H9 (cell line): ENCODE data around the gene CD28. TPM values are rescaled to one million over a fixed set of nuclear protein-coding genes. Genes with fewer than 3 reads are reported as not detected.

Experiments
- DNase-seq: peaks from one replicate; pipeline ENCODE4 v3.0.0-alpha.2; 2017
- H2AFZ ChIP-seq: one replicate; pipeline ENCODE4 v1.6.1; 2013; ENCODE audit warnings: mild to moderate bottlenecking, low read length, control low read depth, moderate library complexity
- H2AK5ac ChIP-seq: 2 replicates; pipeline ENCODE4 v1.6.1; 2013; ENCODE audit warnings: low read length, control low read depth, mixed read lengths; ENCODE audit not compliant: insufficient read length
- H2BK120ac ChIP-seq: one replicate; pipeline ENCODE4 v1.6.1; 2013; ENCODE audit warnings: low read depth, mild to moderate bottlenecking, low read length, control low read depth, inconsistent platforms; ENCODE audit not compliant: poor library complexity, severe bottlenecking
- H2BK12ac ChIP-seq: 2 replicates; pipeline ENCODE4 v1.6.1; 2013; ENCODE audit warnings: low read length, control low read depth, mixed read lengths, low read depth; ENCODE audit not compliant: insufficient read length
- H2BK15ac ChIP-seq: 2 replicates; pipeline ENCODE4 v1.6.1; 2013; ENCODE audit warnings: low read depth, low read length, control low read depth
- H2BK20ac ChIP-seq: one replicate; pipeline ENCODE4 v1.6.1; 2013; ENCODE audit warnings: low read depth, mild to moderate bottlenecking, low read length, control low read depth, inconsistent platforms; ENCODE audit not compliant: poor library complexity, severe bottlenecking
- H2BK5ac ChIP-seq: 2 replicates; pipeline ENCODE4 v1.6.1; 2013; ENCODE audit warnings: low read length, control low read depth, mixed read lengths; ENCODE audit not compliant: insufficient read length
- H3K14ac ChIP-seq: 2 replicates; pipeline ENCODE4 v1.6.1; 2013; ENCODE audit warnings: low read length, control low read depth; ENCODE audit not compliant: insufficient read depth
- H3K18ac ChIP-seq: 2 replicates; pipeline ENCODE4 v1.6.1; 2013; ENCODE audit warnings: low read depth, mild to moderate bottlenecking, mixed read lengths, low read length, control low read depth; ENCODE audit not compliant: insufficient read length
- H3K23ac ChIP-seq: 2 replicates; pipeline ENCODE4 v1.6.1; 2013; ENCODE audit warnings: low read length, control low read depth, mixed read lengths, low read depth; ENCODE audit not compliant: insufficient read length
- H3K23me2 ChIP-seq: 2 replicates; pipeline ENCODE4 v1.6.1; 2013; ENCODE audit warnings: low read depth, mild to moderate bottlenecking, mixed read lengths, low read length, control low read depth; ENCODE audit not compliant: insufficient read length, poor library complexity, severe bottlenecking
- H3K27ac ChIP-seq: 2 replicates; pipeline ENCODE4 v1.5.1; 2013; ENCODE audit warnings: low read length, control low read depth, mixed read lengths, low read depth; ENCODE audit not compliant: insufficient read length
- H3K27me3 ChIP-seq: 2 replicates; pipeline ENCODE4 v1.6.1; 2013; ENCODE audit warnings: low read length, control low read depth, inconsistent platforms; ENCODE audit not compliant: insufficient read depth
- H3K4ac ChIP-seq: 2 replicates; pipeline ENCODE4 v1.6.1; 2013; ENCODE audit warnings: low read depth, mild to moderate bottlenecking, control low read depth, inconsistent platforms, low read length, moderate library complexity
- H3K4me1 ChIP-seq: 2 replicates; pipeline ENCODE4 v1.6.1; 2013; ENCODE audit warnings: low read length, control low read depth, inconsistent platforms; ENCODE audit not compliant: insufficient read depth
- H3K4me2 ChIP-seq: 2 replicates; pipeline ENCODE4 v1.6.1; 2013; ENCODE audit warnings: low read length, control low read depth, mixed read lengths; ENCODE audit not compliant: insufficient read length, insufficient read depth
- H3K56ac ChIP-seq: 2 replicates; pipeline ENCODE4 v1.6.1; 2013; ENCODE audit warnings: low read depth, mild to moderate bottlenecking, mixed read lengths, low read length, control low read depth; ENCODE audit not compliant: insufficient read length
- H3K79me1 ChIP-seq: 2 replicates; pipeline ENCODE4 v1.6.1; 2013; ENCODE audit warnings: low read depth, mild to moderate bottlenecking, moderate library complexity, low read length, control low read depth, inconsistent platforms; ENCODE audit not compliant: insufficient read depth, poor library complexity, severe bottlenecking
- H3K79me2 ChIP-seq: 2 replicates; pipeline ENCODE4 v1.6.1; 2013; ENCODE audit warnings: low read length, control low read depth, inconsistent platforms; ENCODE audit not compliant: insufficient read depth
- H3K9ac ChIP-seq: 2 replicates; pipeline ENCODE4 v1.6.1; 2013; ENCODE audit warnings: low read length, control low read depth, mixed read lengths; ENCODE audit not compliant: insufficient read length; ENCODE audit errors: extremely low read depth
- H3K9me3 ChIP-seq: one replicate; pipeline ENCODE4 v1.6.1; 2013; ENCODE audit warnings: low read depth, low read length, inconsistent platforms; ENCODE audit not compliant: control insufficient read depth
- H3T11ph ChIP-seq: one replicate; pipeline ENCODE4 v1.6.1; 2013; ENCODE audit warnings: mild to moderate bottlenecking, low read length, control low read depth, inconsistent platforms
- H4K20me1 ChIP-seq: one replicate; pipeline ENCODE4 v1.6.1; 2013; ENCODE audit not compliant: control insufficient read depth, insufficient read length, insufficient read depth
- H4K5ac ChIP-seq: 2 replicates; pipeline ENCODE4 v1.6.1; 2013; ENCODE audit warnings: low read depth, mild to moderate bottlenecking, mixed read lengths, low read length, control low read depth; ENCODE audit not compliant: insufficient read length
- H4K8ac ChIP-seq: replicated peaks from 2 replicates; pipeline ENCODE4 v1.6.1; 2013; ENCODE audit warnings: low read length, control low read depth, mixed read lengths, low read depth; ENCODE audit not compliant: insufficient read length
- H4K91ac ChIP-seq: 2 replicates; pipeline ENCODE4 v1.6.1; 2013; ENCODE audit warnings: low read depth, mild to moderate bottlenecking, moderate library complexity, mixed read lengths, low read length, control low read depth; ENCODE audit not compliant: insufficient read length
- H3K27ac Mint-ChIP-seq, 3 experiments: 2 replicates in 2 of 3; 3 replicates in 1 of 3; pipeline ENCODE4 v1.8.0; 2020 to 2021; ENCODE audit warnings: mixed read lengths in 3 of 3, mild to moderate bottlenecking in 1 of 3, moderate library complexity in 1 of 3
- H3K27me3 Mint-ChIP-seq: 2 replicates; pipeline ENCODE4 v1.8.0; 2021; ENCODE audit warnings: low read depth, mild to moderate bottlenecking, moderate library complexity, mixed read lengths
- H3K36me3 Mint-ChIP-seq, 3 experiments: 2 replicates in 2 of 3; 3 replicates in 1 of 3; pipeline ENCODE4 v1.8.0; 2020 to 2021; ENCODE audit warnings: low read depth in 3 of 3, mixed read lengths in 3 of 3; ENCODE audit not compliant: insufficient read depth in 1 of 3
- H3K4me1 Mint-ChIP-seq, 2 experiments: 2 replicates each; pipeline ENCODE4 v1.8.0; 2020; ENCODE audit warnings: mixed read lengths in 2 of 2
- H3K4me3 Mint-ChIP-seq, 2 experiments: 2 replicates in 1 of 2; 3 replicates in 1 of 2; pipeline ENCODE4 v1.8.0; 2020 to 2021; ENCODE audit warnings: mild to moderate bottlenecking in 2 of 2, mixed read lengths in 2 of 2, moderate library complexity in 1 of 2
- H3K9me3 Mint-ChIP-seq, 2 experiments: 2 replicates in 1 of 2; 3 replicates in 1 of 2; pipeline ENCODE4 v1.8.0; 2020; ENCODE audit warnings: mild to moderate bottlenecking in 2 of 2, mixed read lengths in 2 of 2, moderate library complexity in 1 of 2
- WGBS: extraction: QIAGEN DNeasy Blood & Tissue Kit; methylation state at CpG from one replicate; pipeline ENCODE4 v1.1.7; 2013; ENCODE audit warnings: missing lambda C conversion rate, low lambda C conversion rate, mixed read lengths; ENCODE audit not compliant: insufficient read length; ENCODE audit errors: extremely low coverage; 5-methylcytosine and 5-hydroxymethylcytosine counted together
- total RNA-seq: library from RNA; stranded (reverse); gene quantifications from 2 replicates; pipeline ENCODE4 v1.2.1, GENCODE V29; 2021
- TF ChIP-seq, protein P1 (sequence below): fragments of 200-600 bp; sonication (generic); conservative IDR thresholded peaks from 3 replicates; pipeline ENCODE4 v1.8.0; 2021; ENCODE audit warnings: antibody characterized with exemption, mild to moderate bottlenecking

The CD28 gene
- total RNA-seq, 1 experiment from 2014 or later, result not detected

DNA sequence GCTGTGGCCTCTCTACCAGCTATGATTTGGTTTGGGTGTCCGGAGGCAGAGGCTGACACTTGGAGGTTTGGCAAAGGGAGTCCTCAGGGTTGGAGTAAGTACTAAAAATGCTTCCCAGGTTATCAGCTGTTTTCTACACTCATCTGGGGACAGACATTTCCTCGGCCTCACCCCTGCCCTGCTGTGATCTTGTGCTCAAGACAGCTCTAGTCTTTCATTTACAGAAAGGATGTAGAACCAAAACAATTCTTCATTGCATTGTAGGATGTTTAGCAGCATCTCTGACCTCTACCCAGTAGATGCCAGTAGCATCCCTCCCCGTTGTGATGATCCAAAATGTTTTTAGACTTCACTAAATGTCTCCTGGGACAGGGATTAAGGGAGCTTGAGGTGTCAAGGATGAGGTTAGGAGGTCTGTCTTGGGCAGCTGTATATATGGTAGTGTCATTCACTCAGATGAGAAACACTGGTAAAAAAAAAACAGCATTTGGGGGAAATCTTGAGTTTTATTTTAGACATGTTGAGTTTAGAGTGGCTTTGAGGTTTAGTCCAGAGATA, 26.6 kb downstream of the CD28 start:
- H4K91ac ChIP-seq, result no peak overlapping the region
- no peak overlapping the region for H2BK20ac ChIP-seq
- no peak overlapping the region for H3T11ph ChIP-seq
- H3K56ac ChIP-seq, result no peak overlapping the region
- no peaks in the 10 kb centered on the region for H3K27me3 Mint-ChIP-seq
- H3K9ac ChIP-seq, result no peak overlapping the region
- H2BK15ac ChIP-seq, result no peak overlapping the region
- no CpG with 5 or more reads among the region's 3 CpGs for WGBS
- no peak overlapping the region for H2AK5ac ChIP-seq
- no peak overlapping the region for H3K4ac ChIP-seq
- H3K4me3 Mint-ChIP-seq, result no peak overlapping the region
- no peak overlapping the region for H3K14ac ChIP-seq
- H4K20me1 ChIP-seq, result no peaks in the 10 kb centered on the region
- no peaks in the 10 kb centered on the region for H3K27me3 ChIP-seq
- H3K27ac ChIP-seq, result no peak overlapping the region
- no peak overlapping the region for H3K4me2 ChIP-seq
- no peaks in the 10 kb centered on the region for H3K79me2 ChIP-seq
- H3K18ac ChIP-seq, result no peak overlapping the region
- H4K8ac ChIP-seq, result no peak overlapping the region
- no peak overlapping the region for H2AFZ ChIP-seq
- DNase-seq, result no peak
- TF ChIP-seq, protein P1, sequence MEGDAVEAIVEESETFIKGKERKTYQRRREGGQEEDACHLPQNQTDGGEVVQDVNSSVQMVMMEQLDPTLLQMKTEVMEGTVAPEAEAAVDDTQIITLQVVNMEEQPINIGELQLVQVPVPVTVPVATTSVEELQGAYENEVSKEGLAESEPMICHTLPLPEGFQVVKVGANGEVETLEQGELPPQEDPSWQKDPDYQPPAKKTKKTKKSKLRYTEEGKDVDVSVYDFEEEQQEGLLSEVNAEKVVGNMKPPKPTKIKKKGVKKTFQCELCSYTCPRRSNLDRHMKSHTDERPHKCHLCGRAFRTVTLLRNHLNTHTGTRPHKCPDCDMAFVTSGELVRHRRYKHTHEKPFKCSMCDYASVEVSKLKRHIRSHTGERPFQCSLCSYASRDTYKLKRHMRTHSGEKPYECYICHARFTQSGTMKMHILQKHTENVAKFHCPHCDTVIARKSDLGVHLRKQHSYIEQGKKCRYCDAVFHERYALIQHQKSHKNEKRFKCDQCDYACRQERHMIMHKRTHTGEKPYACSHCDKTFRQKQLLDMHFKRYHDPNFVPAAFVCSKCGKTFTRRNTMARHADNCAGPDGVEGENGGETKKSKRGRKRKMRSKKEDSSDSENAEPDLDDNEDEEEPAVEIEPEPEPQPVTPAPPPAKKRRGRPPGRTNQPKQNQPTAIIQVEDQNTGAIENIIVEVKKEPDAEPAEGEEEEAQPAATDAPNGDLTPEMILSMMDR, result no peak
- H3K4me1 ChIP-seq, result no peaks in the 10 kb centered on the region
- no peak overlapping the region for H3K23ac ChIP-seq
- no peaks in the 10 kb centered on the region for H3K79me1 ChIP-seq
- H3K4me1 Mint-ChIP-seq, result peaks cover 14 to 22% of the 10 kb centered on the region in 2 experiments
- H3K36me3 Mint-ChIP-seq, result no peaks in the 10 kb centered on the region
- no peak overlapping the region for H2BK120ac ChIP-seq
- H4K5ac ChIP-seq, result no peak overlapping the region
- H3K23me2 ChIP-seq, result no peaks in the 10 kb centered on the region
- no peak overlapping the region for H2BK12ac ChIP-seq
- H2BK5ac ChIP-seq, result no peak overlapping the region
- H3K9me3 Mint-ChIP-seq, result no peaks in the 10 kb centered on the region
- no peak overlapping the region for H3K27ac Mint-ChIP-seq
- no peaks in the 10 kb centered on the region for H3K9me3 ChIP-seq
